CD4-positive, alpha-beta T cell treated with Interleukin-15 for 4 hours (primary cell): ENCODE results near the gene ANTXR1.
"Not testable (repeated sequence)": the region's sequence is repeated elsewhere in the genome, so short reads cannot be mapped to it uniquely, and the experiment has no call there.

Source experiments
- DNase-seq: peaks from one replicate; pipeline ENCODE4 v3.0.0-alpha.2; 2020; ENCODE audit warnings: low spot score

Gene ANTXR1

DNA sequence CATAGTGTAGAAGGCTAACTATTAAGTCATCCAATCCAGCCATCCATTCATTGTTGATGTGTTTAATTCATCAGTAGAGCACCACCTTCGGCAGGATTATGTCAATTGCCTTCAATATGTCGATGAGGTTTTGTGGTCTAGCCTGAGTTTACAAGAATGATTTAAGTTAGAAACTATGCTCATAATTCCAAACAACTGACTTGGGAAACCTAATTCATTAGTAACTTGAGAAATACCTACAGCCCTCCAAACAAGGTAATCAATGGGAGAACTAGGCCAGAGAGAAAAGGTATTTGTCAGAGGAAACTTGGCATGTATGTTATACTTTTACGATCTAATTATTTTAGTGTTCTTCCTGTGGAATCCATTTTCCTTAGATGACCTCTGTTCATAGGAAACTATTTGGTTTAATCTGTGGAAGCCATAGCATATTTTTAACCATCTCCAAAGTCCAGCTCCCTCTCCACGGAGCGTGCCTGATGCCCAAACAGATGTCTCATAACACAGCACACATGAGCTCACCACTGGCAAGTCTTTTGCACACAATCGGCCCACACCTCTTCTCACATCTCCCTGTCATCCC, 225.6 kb downstream of the ANTXR1 start:
- DNase-seq, result no peak

DNA sequence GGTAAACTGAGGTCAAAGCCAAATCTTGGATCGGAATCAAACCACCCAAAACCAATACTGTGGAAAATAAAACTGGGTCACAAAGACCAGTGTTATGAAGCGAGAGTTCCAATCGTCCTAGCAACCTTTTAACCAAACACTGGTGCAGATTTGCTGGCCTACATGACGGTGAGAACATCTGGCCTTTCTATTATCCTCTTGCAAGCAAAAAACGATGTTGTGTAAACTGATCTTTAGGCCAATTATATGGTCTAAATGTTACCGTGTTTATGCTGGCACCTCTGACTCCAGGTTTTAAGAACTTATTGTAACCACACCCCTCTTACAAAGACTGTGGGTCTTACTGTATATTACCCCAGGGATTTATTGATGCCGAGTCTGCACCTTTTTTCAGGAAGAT, 228.1 kb downstream of the ANTXR1 start:
- no peak for DNase-seq

DNA sequence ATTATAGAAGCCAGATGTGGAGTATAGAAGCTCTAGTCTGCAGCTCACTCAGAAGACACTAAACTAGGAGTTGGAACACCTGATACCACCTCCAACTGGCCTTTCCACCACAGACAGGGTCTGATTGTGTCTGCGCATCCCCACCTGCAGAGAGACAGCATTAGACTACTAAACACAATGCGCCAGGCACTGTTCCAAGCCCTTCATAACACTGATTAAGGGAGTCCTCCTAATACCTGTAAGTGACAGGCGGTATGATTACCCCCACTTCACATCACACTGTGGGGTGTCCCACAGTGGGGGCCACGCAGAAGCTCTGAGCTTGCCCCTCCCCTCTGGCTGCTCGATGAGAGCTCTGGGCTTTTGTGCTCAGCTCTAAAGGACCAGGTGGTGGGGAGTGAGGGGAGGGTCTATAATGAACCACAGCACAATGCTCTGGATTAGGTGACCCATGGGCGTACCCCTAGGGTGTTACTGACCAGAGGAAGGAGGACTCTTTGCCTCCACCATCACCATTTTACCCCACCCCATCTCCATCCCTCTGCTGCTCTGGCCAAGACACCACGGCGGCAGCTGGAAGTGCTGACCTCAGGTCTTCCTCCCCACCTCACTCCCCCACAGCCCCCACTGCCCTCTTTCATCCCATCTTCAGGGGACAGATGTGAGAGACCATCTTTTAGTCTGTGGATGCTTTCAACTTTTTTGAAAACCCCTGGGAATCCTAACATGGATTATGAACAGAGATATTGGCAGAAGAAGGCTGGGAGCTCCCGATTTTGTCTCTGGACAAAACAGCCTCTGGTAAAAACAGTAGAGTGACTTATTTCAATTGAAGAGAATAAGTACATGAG, 228.9 kb downstream of the ANTXR1 start:
- no peak for DNase-seq

DNA sequence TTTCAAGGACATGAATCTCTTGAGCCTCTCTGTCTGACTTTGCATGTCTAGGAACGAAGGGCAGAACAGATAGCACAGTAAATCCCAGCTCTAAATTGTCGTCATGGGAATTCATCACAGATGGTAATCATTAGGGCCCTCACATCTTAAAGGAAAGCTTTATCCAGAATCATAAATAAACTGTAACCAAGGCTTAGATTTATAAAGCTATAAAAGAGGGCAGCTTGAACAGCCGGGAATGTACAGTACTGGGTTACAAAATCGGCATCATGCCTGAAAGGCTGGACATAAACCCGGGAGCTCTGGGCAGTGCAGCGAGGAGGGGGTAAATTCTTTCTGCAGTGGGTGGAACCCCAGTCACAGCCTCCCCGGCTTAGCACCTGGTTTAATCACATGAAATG, 229.7 kb downstream of the ANTXR1 start:
- no peak for DNase-seq

DNA sequence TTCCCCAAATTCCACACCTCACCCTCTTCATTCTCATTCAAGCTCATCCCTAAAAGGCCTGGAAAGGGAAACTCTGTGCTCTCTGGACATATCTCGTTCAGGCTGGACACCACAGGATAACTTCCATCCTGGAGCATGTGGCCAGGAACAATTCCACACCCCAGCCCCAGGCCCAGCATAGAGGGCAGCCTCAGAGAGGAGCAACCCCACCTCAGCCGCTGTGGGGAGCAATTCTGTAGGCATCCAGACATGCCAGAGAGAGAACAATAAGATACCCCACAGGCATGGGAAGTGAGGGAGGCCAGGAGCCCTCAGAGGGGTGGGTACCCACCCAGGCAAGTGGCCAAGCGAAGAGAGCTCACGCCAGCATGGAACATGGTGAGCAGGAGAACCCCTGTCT, 230.7 kb downstream of the ANTXR1 start:
- DNase-seq, result no peak

DNA sequence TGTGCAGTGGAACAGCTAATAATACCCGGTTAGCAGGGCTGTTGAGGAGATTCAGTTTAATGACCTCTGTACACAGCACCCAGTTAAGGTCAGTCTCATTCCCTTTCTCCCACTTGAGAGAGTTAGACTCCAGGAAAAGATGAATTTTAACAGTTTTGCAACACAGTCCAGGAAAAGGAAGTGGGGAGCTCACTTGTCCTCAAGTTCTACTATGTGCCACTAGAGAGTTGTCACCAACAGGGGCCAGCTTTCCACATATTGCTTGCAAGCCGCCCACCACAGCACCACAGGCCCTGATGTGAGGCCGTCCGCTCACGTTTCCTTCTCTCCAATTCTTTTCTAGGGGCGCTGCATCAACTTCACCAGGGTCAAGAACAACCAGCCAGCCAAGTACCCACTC, 231.9 kb downstream of the ANTXR1 start:
- no peak for DNase-seq

DNA sequence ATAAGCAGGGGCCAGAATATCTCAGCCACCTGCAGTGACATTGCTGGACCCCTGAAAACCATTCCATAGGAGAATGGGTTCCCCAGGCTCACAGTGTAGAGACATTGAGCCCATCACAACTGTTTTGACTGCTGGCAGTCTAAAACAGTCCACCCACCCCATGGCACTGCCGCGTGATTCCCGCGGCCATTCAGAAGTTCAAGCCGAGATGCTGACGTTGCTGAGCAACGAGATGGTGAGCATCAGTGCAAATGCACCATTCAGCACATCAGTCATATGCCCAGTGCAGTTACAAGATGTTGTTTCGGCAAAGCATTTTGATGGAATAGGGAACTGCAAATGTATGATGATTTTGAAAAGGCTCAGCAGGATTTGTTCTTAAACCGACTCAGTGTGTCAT, 234.6 kb downstream of the ANTXR1 start:
- no peak for DNase-seq

DNA sequence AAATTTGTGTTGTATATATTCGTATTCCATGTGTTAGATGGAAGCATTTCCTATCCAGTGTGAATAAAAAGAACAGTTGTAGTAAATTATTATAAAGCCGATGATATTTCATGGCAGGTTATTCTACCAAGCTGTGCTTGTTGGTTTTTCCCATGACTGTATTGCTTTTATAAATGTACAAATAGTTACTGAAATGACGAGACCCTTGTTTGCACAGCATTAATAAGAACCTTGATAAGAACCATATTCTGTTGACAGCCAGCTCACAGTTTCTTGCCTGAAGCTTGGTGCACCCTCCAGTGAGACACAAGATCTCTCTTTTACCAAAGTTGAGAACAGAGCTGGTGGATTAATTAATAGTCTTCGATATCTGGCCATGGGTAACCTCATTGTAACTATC, 235.3 kb downstream of the ANTXR1 start:
- DNase-seq, result no peak

DNA sequence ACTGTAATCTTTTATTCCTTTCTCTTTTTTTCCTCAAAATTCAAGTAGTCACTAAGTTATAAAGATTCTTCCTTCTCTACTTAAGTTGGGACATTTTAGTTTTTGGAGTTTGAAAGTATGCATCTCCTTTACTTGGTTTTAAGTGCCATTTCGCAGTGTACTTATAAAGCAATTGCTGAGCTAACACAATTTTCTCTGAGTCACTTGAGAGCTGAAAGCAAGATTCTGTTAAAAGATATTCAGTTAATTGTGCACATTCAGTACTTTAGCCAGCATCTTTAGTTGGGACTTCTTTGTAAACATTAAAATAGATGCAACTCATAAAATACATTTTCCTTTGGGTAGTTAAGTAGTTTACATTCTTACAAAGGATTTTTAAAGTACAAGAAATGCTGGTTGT, 238.0 kb downstream of the ANTXR1 start:
- DNase-seq, result no peak

DNA sequence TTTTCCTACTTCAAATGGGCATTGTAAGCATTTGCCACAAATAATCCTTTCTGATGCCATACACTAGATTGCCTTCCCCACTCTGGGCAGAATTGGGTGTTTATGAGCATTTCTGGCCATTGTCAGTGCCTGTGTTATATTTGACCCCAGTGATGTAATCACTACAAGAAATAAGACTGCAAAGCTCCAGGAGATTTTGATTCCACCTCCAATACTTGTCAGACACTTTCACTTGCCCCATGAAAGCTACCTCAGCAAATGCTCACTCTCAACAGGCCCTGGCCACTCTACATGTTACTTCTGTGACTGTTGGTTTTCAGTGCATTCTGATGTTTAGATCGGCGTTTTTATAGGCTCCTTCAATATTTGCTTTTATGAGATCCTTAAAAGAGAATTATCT, 239.0 kb downstream of the ANTXR1 start:
- no peak for DNase-seq

DNA sequence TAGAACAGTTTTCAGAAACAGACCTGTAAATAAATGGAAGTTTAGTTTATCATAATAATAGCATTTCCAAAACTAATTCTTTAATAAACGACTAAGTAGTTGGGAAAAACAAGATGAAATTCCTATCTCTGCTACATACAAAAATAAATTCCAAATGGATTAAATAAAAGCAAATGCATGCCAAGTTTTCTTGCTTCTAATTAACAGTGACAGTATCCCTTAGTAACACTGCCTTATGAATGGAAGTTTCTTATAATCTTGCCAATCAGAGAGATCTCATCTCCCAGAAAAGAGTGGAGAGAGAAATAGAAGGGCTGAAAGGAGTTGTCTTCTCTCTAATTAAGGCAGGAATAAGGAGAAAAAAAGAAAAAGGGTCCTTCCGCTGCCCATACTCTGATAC, 240.1 kb downstream of the ANTXR1 start:
- DNase-seq, result no peak

DNA sequence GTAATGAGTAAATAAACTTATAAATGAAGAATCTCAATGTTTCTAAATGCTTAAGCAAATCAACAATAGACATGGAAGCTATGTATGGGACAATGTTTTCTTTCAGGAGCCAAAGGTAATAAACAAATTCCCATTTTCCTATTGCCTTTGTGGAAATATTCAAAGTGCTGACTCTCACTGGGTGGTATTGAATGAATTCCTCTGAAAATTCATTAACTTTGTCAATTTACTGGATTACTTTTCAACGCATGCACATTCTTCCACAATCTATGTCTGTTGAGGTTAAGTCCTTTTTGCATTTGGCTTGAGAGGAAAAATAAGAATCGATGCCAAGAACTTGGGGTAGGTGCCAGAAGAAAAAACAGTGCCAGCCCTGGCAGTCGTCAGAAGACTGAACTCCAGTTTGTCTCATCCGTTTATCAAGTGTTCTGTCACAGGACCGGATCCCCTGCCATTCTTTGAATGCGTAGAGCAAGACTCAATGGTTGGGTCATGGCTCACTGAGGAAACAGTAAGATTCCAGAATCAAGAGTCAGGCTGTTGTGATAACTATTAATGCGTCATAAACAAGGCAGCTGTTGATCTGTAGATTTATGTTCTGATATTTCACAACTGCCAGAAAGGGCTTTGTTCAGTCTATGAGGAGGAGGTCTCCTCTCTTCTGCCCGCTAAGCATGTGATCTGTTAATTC, 240.8 kb downstream of the ANTXR1 start:
- DNase-seq, result no peak

DNA sequence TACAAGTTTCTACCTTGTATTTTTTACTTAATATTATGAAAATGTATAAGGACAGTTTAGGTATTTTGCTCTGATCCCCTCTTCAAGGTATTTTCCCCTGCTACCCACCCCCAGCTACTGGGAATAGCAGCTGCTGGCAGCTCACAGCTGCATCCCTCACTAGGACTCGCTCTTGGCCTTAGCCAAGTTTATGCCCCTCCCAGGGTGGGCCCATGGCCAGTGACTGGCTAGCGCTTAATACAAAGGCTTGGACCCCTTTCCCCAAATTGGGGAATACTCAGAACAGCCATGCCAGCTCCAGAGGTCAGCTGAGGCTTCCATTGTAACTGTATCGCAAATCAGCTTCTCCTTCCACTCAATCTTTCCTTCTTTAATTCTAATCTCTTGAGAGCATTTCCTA, 242.8 kb downstream of the ANTXR1 start:
- DNase-seq, result no peak

DNA sequence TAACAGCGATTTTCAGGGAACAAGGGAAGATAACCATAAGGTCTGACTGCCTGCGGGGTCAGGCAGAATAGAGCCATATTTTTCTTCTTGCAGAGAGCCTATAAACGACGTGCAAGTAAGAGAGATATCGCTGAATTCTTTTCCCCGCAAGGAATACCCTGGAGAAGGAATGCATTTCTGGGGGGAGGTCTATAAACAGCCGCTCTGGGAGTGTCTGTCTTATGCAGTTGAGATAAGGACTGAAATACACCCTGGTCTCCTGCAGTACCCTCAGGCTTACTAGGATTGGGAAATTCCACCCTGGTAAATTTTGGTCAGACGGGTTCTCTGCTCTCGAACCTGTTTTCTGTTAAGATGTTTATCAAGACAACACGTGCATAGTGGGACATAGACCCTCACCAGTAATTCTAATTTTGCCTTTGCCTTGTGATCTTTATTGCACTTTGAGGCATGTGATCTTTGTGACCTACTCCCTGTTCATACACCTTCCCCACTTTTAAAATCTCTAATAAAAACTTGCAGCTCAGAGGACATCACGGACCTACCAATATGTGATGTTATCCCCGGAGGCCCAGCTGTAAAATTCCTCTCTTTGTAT, 247.1 kb downstream of the ANTXR1 start:
- DNase-seq, result not testable (repeated sequence)

DNA sequence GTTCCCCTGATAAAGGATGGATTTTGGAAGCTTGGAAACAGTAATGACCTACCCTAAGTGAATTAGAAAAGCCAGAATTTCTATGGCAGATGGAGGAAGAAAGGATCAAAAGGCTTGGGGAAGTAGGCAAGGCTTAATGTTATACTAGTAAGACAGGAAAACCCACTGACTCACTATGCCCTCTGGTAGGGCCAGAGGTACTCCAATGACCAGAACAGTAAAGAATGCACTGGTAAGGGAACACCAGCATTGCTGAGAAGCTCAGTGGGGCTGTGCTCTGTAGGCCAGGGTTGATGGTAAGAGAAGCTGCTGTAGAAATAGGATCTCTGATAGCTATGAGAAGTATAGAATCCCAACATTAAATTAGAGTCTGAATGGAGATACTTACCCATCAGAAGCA, 247.7 kb downstream of the ANTXR1 start:
- DNase-seq, result no peak

DNA sequence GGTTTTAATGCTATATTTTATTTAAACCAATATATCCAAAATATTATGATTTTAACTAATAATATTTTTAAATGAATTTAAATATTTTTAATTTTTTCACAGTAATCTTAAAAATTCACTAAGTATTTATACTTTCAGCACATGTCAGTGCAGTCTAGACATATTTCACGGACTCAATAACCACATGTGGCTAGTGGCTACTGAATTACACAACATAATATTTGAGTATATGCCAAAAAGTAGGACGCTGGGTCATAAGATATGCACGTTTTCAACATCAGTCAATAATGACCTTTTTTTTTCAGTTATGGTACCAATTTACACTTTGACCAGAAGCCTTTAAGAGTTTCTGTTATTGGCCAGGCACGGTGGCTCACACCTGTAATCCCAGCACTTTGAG, 256.4 kb downstream of the ANTXR1 start:
- no peak for DNase-seq

DNA sequence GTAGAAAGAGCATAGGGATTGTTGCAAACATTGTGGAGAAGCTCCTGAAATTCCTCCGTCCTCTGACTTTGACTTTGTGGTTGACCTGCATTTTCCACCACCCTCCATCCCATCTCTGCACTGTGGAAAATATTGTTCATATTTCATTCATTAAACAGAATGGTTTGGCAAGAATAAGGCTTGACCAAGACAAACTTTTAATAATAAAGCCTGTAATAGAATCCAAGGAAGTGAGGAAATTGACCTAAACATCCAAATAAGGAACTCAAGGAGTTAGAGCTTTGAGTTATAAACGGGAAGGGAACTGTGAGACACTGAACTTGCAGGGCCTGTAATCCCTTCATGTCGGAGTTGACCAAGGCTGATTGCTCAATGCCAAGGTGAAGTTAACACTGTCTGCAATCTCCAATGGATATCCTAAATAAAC, 258.9 kb downstream of the ANTXR1 start:
- DNase-seq, result no peak

DNA sequence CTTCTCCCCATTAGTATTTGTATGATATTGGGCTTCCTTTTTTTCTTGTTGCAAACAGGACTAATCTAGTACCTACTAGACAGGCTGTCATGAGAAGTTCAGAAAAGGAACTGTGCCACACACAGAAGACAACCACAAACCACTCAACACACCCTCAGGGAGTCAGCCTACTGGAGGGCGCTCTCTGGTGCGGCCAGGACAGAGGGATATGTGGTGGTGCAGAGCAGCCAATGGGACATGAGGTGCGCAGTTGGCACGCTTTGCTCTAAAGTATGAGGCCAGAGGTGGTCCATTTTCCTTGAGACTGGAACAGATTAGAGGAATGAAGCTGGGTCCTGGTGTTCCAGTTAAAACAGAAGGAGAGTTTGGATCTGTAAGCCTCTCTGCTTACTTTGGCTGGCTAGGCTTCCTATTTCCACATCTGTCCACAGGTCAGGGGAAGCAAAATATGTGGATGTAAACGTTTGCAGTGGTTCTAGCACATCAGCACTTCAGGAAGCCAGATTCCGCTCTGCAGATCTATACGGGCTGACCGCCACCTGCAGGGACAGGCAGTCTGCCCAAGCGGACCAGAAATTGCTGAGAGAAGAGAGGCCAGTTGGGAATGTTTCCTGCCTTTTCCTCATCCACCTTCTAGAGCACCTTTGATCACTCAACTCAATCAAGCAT, 260.0 kb downstream of the ANTXR1 start:
- DNase-seq, result no peak

DNA sequence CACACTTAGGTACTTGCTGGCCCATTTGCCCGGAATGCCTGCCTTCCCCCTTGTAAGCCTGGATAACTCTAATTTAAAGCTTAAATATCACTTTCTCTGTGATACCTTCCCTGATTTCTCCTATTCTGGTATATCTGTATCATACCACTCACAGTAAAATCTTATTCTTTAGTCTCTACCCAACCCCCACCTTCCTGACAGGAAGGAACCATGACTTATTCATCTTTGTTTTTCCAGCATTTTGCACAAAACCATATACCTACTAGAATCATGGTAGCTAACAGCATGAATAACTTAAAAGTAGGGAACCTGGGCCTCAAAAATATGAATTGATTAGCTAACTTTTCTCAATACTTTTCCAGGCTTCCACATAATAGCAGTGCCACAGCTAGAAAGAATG, 262.5 kb downstream of the ANTXR1 start:
- DNase-seq, result no peak

DNA sequence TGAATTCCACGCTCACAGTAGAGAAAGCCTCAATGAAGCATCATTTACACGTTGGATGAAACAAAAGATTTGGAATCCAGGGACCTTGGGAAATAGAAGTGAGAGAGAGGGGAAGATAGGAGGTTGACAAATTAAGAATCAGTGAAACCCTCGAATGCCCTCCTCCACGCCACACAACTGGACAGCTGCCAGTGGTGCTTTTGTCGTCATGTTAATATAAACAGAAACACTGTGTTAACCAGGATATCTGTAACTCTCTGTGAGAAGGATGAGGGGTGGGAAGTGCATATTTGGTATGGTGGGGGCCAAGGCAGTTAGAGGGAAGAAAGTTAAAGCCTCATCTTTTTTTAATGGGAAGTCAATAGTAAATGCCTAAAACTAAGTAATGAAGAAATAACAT, 265.4 kb downstream of the ANTXR1 start:
- DNase-seq, result no peak

DNA sequence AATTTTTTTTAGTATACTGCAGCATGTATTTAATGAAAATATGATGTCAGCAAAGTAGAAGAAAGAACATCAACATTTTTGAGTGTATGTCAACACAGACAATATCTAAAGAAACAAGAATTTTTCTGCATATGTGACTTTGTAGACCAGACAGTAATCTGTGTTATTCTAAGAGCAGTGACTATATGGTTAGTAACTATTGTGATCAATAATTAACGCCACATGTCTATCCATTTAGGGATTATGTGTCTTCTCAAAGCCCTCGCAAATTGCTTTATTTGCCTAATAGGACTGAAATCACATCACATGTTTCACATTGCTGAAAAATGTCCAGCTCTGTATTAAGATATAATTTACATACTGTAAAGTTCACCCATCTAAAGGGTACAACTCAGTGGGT, 266.2 kb downstream of the ANTXR1 start:
- DNase-seq, result no peak

DNA sequence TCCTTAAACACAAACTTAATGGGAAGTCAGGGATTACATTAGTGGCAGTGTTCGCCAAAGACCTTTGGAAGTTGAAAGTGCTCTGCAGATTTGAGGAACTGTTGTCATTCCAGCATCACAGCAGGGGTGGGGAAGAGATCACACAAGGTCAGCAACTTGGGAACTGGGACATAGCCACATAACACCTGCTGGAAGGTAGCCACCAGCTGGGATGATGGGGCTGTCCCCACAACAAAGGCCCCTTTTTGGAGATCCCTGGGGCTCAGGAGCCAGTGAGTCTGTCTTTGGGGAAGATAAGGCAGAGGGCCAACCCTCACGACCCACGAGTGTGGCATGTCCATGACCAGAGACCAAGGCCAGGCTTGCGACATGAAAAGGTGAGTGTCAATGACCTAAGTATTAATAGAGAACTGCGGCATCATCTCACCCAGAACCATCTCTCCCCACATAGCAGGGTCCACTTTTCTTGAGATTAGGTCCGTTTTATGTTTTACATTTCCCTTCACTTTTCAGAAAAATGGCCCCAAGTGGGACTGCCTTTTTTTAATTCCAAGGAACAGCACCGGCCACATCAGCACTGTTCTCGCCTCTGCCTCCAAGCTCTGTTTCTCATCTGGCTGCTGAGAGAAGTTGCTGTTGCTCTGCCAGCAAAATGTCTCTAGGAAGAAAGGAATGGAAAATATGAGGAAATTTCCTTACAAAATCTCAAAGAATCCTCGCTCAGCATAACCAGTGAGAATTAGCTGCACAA, 267.1 kb downstream of the ANTXR1 start:
- DNase-seq, result no peak
